Measurements from ENCODE around the gene MYO9A.

Gene MYO9A
- 73.2 to 90.4 (median 82.5) reads per million in 3 donors for total RNA-seq

DNA sequence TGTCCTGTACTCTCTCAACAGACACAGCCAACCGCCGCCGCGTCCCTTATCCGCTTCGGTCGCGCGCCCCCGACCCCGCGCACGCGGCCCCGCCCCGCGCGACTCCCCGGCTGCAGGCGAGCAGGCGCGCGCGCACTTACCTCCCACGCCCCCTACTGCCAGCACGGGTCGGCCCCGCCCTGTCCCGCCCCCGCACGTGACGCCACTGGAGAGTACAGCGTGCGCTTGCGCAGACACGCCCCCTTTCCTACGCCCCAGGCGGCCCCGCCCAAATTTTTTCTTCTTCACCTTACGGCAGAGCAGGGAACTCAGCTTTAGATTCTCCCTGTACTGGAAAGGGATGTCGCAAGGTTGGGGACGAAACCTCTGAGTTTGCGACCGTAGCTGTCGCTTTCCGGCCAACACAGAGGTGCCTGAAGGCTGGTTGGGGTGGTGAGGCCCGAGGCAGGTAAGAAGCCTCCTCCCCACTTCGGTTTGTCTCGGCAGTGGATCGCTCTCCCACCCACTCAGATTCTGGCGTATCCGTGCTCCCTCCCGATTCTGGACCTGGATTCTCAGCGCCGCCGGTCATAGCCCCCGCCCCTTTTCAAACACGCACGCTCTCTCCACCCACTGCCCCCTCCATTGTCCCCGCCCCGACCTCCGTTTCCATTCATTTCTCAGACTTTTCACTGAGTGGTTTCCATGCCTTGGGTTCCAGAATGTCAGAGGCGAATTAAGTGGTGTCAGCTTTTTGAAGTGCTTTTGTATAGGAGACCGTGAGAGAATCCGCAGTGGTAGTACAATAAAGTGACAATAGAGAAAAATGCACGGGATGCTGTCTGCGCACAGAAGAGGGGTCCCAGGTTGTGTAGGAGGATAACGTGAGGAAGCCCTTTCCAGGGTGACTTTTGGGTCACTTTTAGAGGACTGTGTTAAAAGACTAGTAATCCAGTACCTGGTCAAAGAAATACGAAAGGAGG is at the start of gene MYO9A, which contains the start of gene SENP8:
TSS of gene MYO9A (minus strand) at position 134 of the 962 bp plus-strand sequence. CDS start 71,587 bp downstream, outside the sequence.
TSS of gene SENP8 (plus strand) at position 387 of the 962 bp plus-strand sequence. CDS start 21,221 bp downstream, outside the sequence.
- H3K27me3 ChIP-seq (replicated peaks; ENCODE audit: control insufficient read depth, insufficient read depth, low read length, poor library complexity, severe bottlenecking): no peaks in the 10 kb centered on the region
- peaks cover 5% of the 10 kb centered on the region for H3K4me1 ChIP-seq (ENCODE audit: control insufficient read depth, insufficient read depth, low read length, poor library complexity, severe bottlenecking)
- H3K27ac ChIP-seq (ENCODE audit: insufficient read depth, low read length, poor library complexity, severe bottlenecking): peak within 1 kb of the TSS; percentile 93
- H3K9me3 ChIP-seq (ENCODE audit: control insufficient read depth, low read length): no peaks in the 10 kb centered on the region
- H3K36me3 ChIP-seq (ENCODE audit: control insufficient read depth, insufficient read depth, low read length): no peaks in the 10 kb centered on the region
- peak; percentile 98 for DNase-seq
- H3K4me3 ChIP-seq (ENCODE audit: insufficient read depth, low read depth, low read length, poor library complexity, severe bottlenecking): peak within 1 kb of the TSS; percentile 93

- peaks cover 5% of the 10 kb centered on the region for H3K4me1 ChIP-seq (ENCODE audit: control insufficient read depth, insufficient read depth, low read length, poor library complexity, severe bottlenecking)
- H3K27ac ChIP-seq (ENCODE audit: insufficient read depth, low read length, poor library complexity, severe bottlenecking): no peak overlapping the region
- no peak overlapping the region for H3K4me3 ChIP-seq (ENCODE audit: insufficient read depth, low read depth, low read length, poor library complexity, severe bottlenecking)
- H3K9me3 ChIP-seq (ENCODE audit: control insufficient read depth, low read length): no peaks in the 10 kb centered on the region
- no peak for DNase-seq
- no peaks in the 10 kb centered on the region for H3K36me3 ChIP-seq (ENCODE audit: control insufficient read depth, insufficient read depth, low read length)
- H3K27me3 ChIP-seq (replicated peaks; ENCODE audit: control insufficient read depth, insufficient read depth, low read length, poor library complexity, severe bottlenecking): no peaks in the 10 kb centered on the region
These were observed 49.5 kb upstream of the MYO9A start for GRCh38 chr15:72167445-72167844.

- Histone ChIP-seq H3K27ac (ENCODE audit: insufficient read depth, low read length, poor library complexity, severe bottlenecking) (no peak overlapping the region), H3K4me1 (ENCODE audit: control insufficient read depth, insufficient read depth, low read length, poor library complexity, severe bottlenecking) (peaks cover 5% of the 10 kb centered on the region), H3K36me3 (ENCODE audit: control insufficient read depth, insufficient read depth, low read length) (no peaks in the 10 kb centered on the region), H3K9me3 (ENCODE audit: control insufficient read depth, low read length) (no peaks in the 10 kb centered on the region), H3K4me3 (ENCODE audit: insufficient read depth, low read depth, low read length, poor library complexity, severe bottlenecking) (no peak overlapping the region), H3K27me3 (replicated peaks; ENCODE audit: control insufficient read depth, insufficient read depth, low read length, poor library complexity, severe bottlenecking) (no peaks in the 10 kb centered on the region)
- DNase-seq: no peak
These were observed 48.9 kb upstream of the MYO9A start for GRCh38 chr15:72166716-72167417.

- DNase-seq: no peak
- Histone ChIP-seq H3K9me3 (ENCODE audit: control insufficient read depth, low read length) (no peaks in the 10 kb centered on the region), H3K27ac (ENCODE audit: insufficient read depth, low read length, poor library complexity, severe bottlenecking) (no peak overlapping the region), H3K27me3 (replicated peaks; ENCODE audit: control insufficient read depth, insufficient read depth, low read length, poor library complexity, severe bottlenecking) (no peaks in the 10 kb centered on the region), H3K4me1 (ENCODE audit: control insufficient read depth, insufficient read depth, low read length, poor library complexity, severe bottlenecking) (peaks cover 5% of the 10 kb centered on the region), H3K36me3 (ENCODE audit: control insufficient read depth, insufficient read depth, low read length) (no peaks in the 10 kb centered on the region), H3K4me3 (ENCODE audit: insufficient read depth, low read depth, low read length, poor library complexity, severe bottlenecking) (no peak overlapping the region)
These were observed 45.8 kb upstream of the MYO9A start for GRCh38 chr15:72163719-72164118.

DNA sequence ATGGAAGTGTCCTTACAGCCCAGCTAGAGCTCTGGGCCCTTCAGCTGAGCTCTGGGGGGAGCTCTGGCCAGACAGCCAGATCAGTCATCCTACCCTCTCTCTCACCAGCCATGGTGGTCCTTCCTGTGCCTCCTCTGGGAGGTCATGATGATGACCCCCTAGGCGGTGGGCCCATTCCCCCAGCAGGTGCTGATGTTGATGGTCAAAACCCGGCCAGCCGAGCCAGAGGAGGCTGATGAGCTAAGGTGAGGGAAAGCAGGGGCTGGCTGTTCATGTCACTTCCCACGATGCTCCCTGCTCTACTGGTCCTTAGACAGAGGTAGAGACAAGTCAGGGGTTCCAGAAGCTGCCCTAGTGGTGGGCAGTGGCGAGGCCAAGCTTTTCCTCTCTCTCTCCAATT is 44.6 kb upstream of the MYO9A start:
- Histone ChIP-seq H3K4me3 (ENCODE audit: insufficient read depth, low read depth, low read length, poor library complexity, severe bottlenecking) (no peak overlapping the region), H3K27ac (ENCODE audit: insufficient read depth, low read length, poor library complexity, severe bottlenecking) (no peak overlapping the region), H3K36me3 (ENCODE audit: control insufficient read depth, insufficient read depth, low read length) (no peaks in the 10 kb centered on the region), H3K27me3 (replicated peaks; ENCODE audit: control insufficient read depth, insufficient read depth, low read length, poor library complexity, severe bottlenecking) (no peaks in the 10 kb centered on the region), H3K9me3 (ENCODE audit: control insufficient read depth, low read length) (no peaks in the 10 kb centered on the region), H3K4me1 (ENCODE audit: control insufficient read depth, insufficient read depth, low read length, poor library complexity, severe bottlenecking) (no peaks in the 10 kb centered on the region)
- DNase-seq: no peak

- H3K36me3 ChIP-seq (ENCODE audit: control insufficient read depth, insufficient read depth, low read length): no peaks in the 10 kb centered on the region
- no peak overlapping the region for H3K27ac ChIP-seq (ENCODE audit: insufficient read depth, low read length, poor library complexity, severe bottlenecking)
- no peaks in the 10 kb centered on the region for H3K9me3 ChIP-seq (ENCODE audit: control insufficient read depth, low read length)
- H3K4me1 ChIP-seq (ENCODE audit: control insufficient read depth, insufficient read depth, low read length, poor library complexity, severe bottlenecking): no peaks in the 10 kb centered on the region
- DNase-seq: no peak
- no peak overlapping the region for H3K4me3 ChIP-seq (ENCODE audit: insufficient read depth, low read depth, low read length, poor library complexity, severe bottlenecking)
- H3K27me3 ChIP-seq (replicated peaks; ENCODE audit: control insufficient read depth, insufficient read depth, low read length, poor library complexity, severe bottlenecking): no peaks in the 10 kb centered on the region
These were observed 43.6 kb upstream of the MYO9A start for GRCh38 chr15:72161361-72162132.

GRCh38 chr15:72160696-72161245 is 42.8 kb upstream of the MYO9A start:
- H3K4me3 ChIP-seq (ENCODE audit: insufficient read depth, low read depth, low read length, poor library complexity, severe bottlenecking): no peak overlapping the region
- no peak overlapping the region for H3K27ac ChIP-seq (ENCODE audit: insufficient read depth, low read length, poor library complexity, severe bottlenecking)
- DNase-seq: no peak
- H3K36me3 ChIP-seq (ENCODE audit: control insufficient read depth, insufficient read depth, low read length): no peaks in the 10 kb centered on the region
- H3K4me1 ChIP-seq (ENCODE audit: control insufficient read depth, insufficient read depth, low read length, poor library complexity, severe bottlenecking): no peaks in the 10 kb centered on the region
- no peaks in the 10 kb centered on the region for H3K9me3 ChIP-seq (ENCODE audit: control insufficient read depth, low read length)
- no peaks in the 10 kb centered on the region for H3K27me3 ChIP-seq (replicated peaks; ENCODE audit: control insufficient read depth, insufficient read depth, low read length, poor library complexity, severe bottlenecking)

DNA sequence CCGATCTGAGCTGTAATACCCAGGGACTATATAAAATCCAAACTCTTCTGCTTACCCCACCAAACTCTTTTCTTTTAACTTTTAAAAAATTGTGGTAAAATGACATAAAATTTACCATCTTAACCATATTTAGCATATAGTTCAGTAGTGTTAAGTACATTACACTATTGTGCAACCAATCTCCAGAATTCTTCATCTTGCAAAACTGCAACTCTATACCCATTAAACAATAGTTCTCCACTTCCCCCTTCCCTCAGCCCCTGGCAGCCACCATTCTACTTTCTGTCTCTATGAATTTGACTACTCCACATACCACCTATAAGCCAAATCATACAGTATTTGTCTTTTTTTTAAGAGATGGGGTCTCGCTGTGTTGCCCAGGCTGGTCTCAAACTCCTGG is 39.0 kb upstream of the MYO9A start:
- H3K4me3 ChIP-seq (ENCODE audit: insufficient read depth, low read depth, low read length, poor library complexity, severe bottlenecking): no peak overlapping the region
- no peak overlapping the region for H3K27ac ChIP-seq (ENCODE audit: insufficient read depth, low read length, poor library complexity, severe bottlenecking)
- H3K4me1 ChIP-seq (ENCODE audit: control insufficient read depth, insufficient read depth, low read length, poor library complexity, severe bottlenecking): no peaks in the 10 kb centered on the region
- no peaks in the 10 kb centered on the region for H3K36me3 ChIP-seq (ENCODE audit: control insufficient read depth, insufficient read depth, low read length)
- no peaks in the 10 kb centered on the region for H3K9me3 ChIP-seq (ENCODE audit: control insufficient read depth, low read length)
- no peaks in the 10 kb centered on the region for H3K27me3 ChIP-seq (replicated peaks; ENCODE audit: control insufficient read depth, insufficient read depth, low read length, poor library complexity, severe bottlenecking)
- no peak for DNase-seq

Measured in effector memory CD4-positive, alpha-beta T cell (primary cell).